Measurements from ENCODE around the gene PLXNA2. TPM values are rescaled to one million over a fixed set of nuclear protein-coding genes. Genes with fewer than 3 reads are reported as not detected.

Gene PLXNA2
- total and polyA plus RNA-seq, 2 of the 8 experiments (the other 6 are each of a cell fraction or from before 2014, with no cell fraction given), result 0.33 to 1.5 TPM

- no peaks in the 10 kb centered on the region for H3K9me3 ChIP-seq (ENCODE audit: insufficient read depth in 2 of 2, low read depth in 1 of 2, low read length in 1 of 2)
- H4K5ac ChIP-seq (ENCODE audit: insufficient read length, low read depth, low read length), result no peak overlapping the region
- H4K20me1 ChIP-seq (replicated peaks in 1 of 2; ENCODE audit: control insufficient read depth in 1 of 2, insufficient read depth in 2 of 2, low read length in 2 of 2), result no peaks in the 10 kb centered on the region
- no peak overlapping the region for H3K4ac ChIP-seq (replicated peaks; ENCODE audit: insufficient read length, low read depth, low read length)
- POLR2A ChIA-PET (ENCODE audit: partially characterized antibody), result no interaction called here
- no peak for TF ChIP-seq CHD2 (IDR thresholded peaks at IDR 0.05; ENCODE audit: low read length)
- TF ChIP-seq TAF7 (optimal IDR thresholded peaks at IDR 0.05; ENCODE audit: borderline replicate concordance, low read depth, low read length), result no peak
- TF ChIP-seq SIN3A (conservative IDR thresholded peaks at IDR 0.05 in 1 of 2, IDR thresholded peaks at IDR 0.05 in 1 of 2; ENCODE audit: low read depth in 1 of 2, low read length in 2 of 2), result no peak
- TF ChIP-seq SIX5 (IDR thresholded peaks at IDR 0.05; ENCODE audit: low read depth, low read length), result no peak
- no peak for TF ChIP-seq GABPA (IDR thresholded peaks at IDR 0.05; ENCODE audit: borderline replicate concordance, insufficient read depth, low read length)
- no peak for TF ChIP-seq MAFK (IDR thresholded peaks at IDR 0.05; ENCODE audit: low read depth, low read length)
- TF ChIP-seq EGR1 (IDR thresholded peaks at IDR 0.05; ENCODE audit: borderline replicate concordance, low read depth, low read length), result no peak
- TF ChIP-seq SIRT6 (IDR thresholded peaks at IDR 0.05; ENCODE audit: low read length), result no peak
- H3K4me3 ChIP-seq (ENCODE audit: extremely low read depth in 1 of 4, insufficient read depth in 2 of 4, low read depth in 3 of 4, low read length in 4 of 4), result no peak overlapping the region
- WGBS, 2 experiments (ENCODE audit: extremely low coverage in 1 of 2, insufficient coverage in 1 of 2, insufficient read length in 1 of 2, insufficient replicate concordance in 2 of 2, low coverage in 1 of 2, low lambda C conversion rate in 2 of 2, missing lambda C conversion rate in 1 of 2), result 91% methylated on average over 3 of the region's 3 CpGs; no CpG with 5 or more reads in 1 of the 2 experiments
- H3K79me1 ChIP-seq (ENCODE audit: low read depth, low read length), result no peaks in the 10 kb centered on the region
- no peak overlapping the region for H2BK5ac ChIP-seq (ENCODE audit: low read depth, low read length)
- H2AFZ ChIP-seq (ENCODE audit: low read length), result no peak overlapping the region
- no peaks in the 10 kb centered on the region; a peak in 2 of 7 replicates for H3K27me3 ChIP-seq (replicated peaks in 1 of 4; ENCODE audit: control insufficient read depth in 3 of 4, extremely low read depth in 1 of 4, insufficient read depth in 3 of 4, low read length in 3 of 4)
- H3K36me3 ChIP-seq (ENCODE audit: control insufficient read depth in 2 of 4, insufficient read depth in 4 of 4, low read length in 3 of 4), result no peaks in the 10 kb centered on the region
- no peak overlapping the region for H3K18ac ChIP-seq (ENCODE audit: extremely low read depth, low read length)
- H3K27ac ChIP-seq (ENCODE audit: low read depth, low read length), result no peak overlapping the region
- CTCF ChIA-PET (ENCODE audit: partially characterized antibody), result interaction anchor here (0.6 to 3.6 kb wide), 6 partner anchors 12 to 59 kb away, joined by 3 to 9 read pairs (median 4); partner anchors contain the start of gene PLXNA2
- H2BK12ac ChIP-seq (ENCODE audit: low read depth, low read length), result no peak overlapping the region
- no peak overlapping the region for H4K91ac ChIP-seq (replicated peaks; ENCODE audit: insufficient read length, low read length)
- no peak overlapping the region for H3K23ac ChIP-seq (ENCODE audit: insufficient read length)
- no peak overlapping the region for H2BK20ac ChIP-seq (ENCODE audit: low read length)
- H3K14ac ChIP-seq (ENCODE audit: insufficient read length), result no peak overlapping the region
- no peaks in the 10 kb centered on the region for H3K79me2 ChIP-seq (ENCODE audit: control insufficient read depth in 1 of 2, insufficient read depth in 2 of 2, low read length in 2 of 2)
- H2AK5ac ChIP-seq (ENCODE audit: low read depth, low read length), result peak overlapping the region; percentile 56; the same call in 1 of the 2 replicates
- no peak overlapping the region for H2BK120ac ChIP-seq (replicated peaks; ENCODE audit: low read depth, low read length)
- no peak for DNase-seq (ENCODE audit: low read depth in 1 of 2, low spot score in 2 of 2)
- no peak overlapping the region for H4K8ac ChIP-seq (ENCODE audit: extremely low read depth, insufficient read depth, low read length)
- H3K4me1 ChIP-seq (replicated peaks in 1 of 4; ENCODE audit: control insufficient read depth in 3 of 4, insufficient read depth in 4 of 4, low read length in 3 of 4), result no peaks in the 10 kb centered on the region
- H3K23me2 ChIP-seq (ENCODE audit: low read depth, low read length), result no peaks in the 10 kb centered on the region
- no peak overlapping the region for H3K9ac ChIP-seq (replicated peaks in 1 of 4; ENCODE audit: extremely low read depth in 1 of 4, low read depth in 3 of 4, low read length in 3 of 4)
- no peak for FAIRE-seq
- H3K56ac ChIP-seq (replicated peaks; ENCODE audit: insufficient read length, low read depth, low read length), result no peak overlapping the region
- H2BK15ac ChIP-seq (ENCODE audit: low read length), result no peak overlapping the region
- H3K4me2 ChIP-seq (ENCODE audit: insufficient read depth in 1 of 2, low read depth in 2 of 2, low read length in 2 of 2), result no peak overlapping the region
Measured at GRCh38 chr1:208185801-208186231, 58.4 kb downstream of the PLXNA2 start.
